Activated T-cell treated with anti-CD3 and anti-CD28 coated beads, Interleukin-2, amount 50 U/mL, for 24 hours (primary cell): Measurements from ENCODE around the gene CLDN10.
A peak's percentile ranks its signal among the peaks of the same experiment; 100 is the strongest.

Experiments
- DNase-seq: peaks from one replicate; pipeline ENCODE4 v3.0.0-alpha.2; 2020
- H3K27ac Mint-ChIP-seq: 2 replicates; pipeline ENCODE4 v1.8.0; 2020; ENCODE audit warnings: mild to moderate bottlenecking, mixed read lengths
- H3K27me3 Mint-ChIP-seq: 2 replicates; pipeline ENCODE4 v1.8.0; 2020; ENCODE audit warnings: mixed read lengths
- H3K36me3 Mint-ChIP-seq: 2 replicates; pipeline ENCODE4 v1.8.0; 2020; ENCODE audit warnings: low read depth, mixed read lengths
- H3K4me1 Mint-ChIP-seq: 2 replicates; pipeline ENCODE4 v1.8.0; 2020; ENCODE audit warnings: low read depth, mixed read lengths
- H3K4me3 Mint-ChIP-seq: 2 replicates; pipeline ENCODE4 v1.8.0; 2020; ENCODE audit warnings: mild to moderate bottlenecking, moderate library complexity, mixed read lengths
- H3K9me3 Mint-ChIP-seq: 2 replicates; pipeline ENCODE4 v1.8.0; 2020; ENCODE audit warnings: mixed read lengths

The CLDN10 gene

GRCh38 chr13:95524264-95524901, 28.1 kb upstream of the CLDN10 start:
- no peaks in the 10 kb centered on the region for H3K36me3 Mint-ChIP-seq
- H3K4me3 Mint-ChIP-seq: no peak overlapping the region
- no peak overlapping the region for H3K27ac Mint-ChIP-seq
- peaks cover 5% of the 10 kb centered on the region for H3K9me3 Mint-ChIP-seq
- DNase-seq: no peak
- H3K27me3 Mint-ChIP-seq: peaks cover 18% of the 10 kb centered on the region
- no peaks in the 10 kb centered on the region for H3K4me1 Mint-ChIP-seq

DNA sequence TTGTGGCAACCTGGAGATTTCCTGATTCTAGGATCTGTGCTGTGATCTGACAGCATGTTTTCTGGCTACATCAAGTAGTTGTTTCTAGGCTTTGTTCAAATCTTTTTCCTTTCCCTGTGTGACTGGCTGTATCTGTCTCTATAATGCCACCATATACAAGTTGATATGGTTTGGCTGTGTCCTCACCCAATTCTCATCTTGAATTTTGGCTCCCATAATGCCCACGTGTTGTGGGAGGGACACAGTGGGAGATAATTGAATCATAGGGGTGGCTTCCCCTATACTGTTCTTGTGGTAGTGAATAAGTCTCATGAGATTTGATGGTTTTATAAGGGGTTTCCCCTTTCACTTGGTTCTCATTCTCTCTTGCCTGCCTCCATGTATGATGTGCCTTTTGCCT, 24.6 kb upstream of the CLDN10 start:
- H3K4me3 Mint-ChIP-seq: no peak overlapping the region
- no peaks in the 10 kb centered on the region for H3K36me3 Mint-ChIP-seq
- H3K9me3 Mint-ChIP-seq: peaks cover 5% of the 10 kb centered on the region
- no peak for DNase-seq
- no peak overlapping the region for H3K27ac Mint-ChIP-seq
- H3K4me1 Mint-ChIP-seq: no peaks in the 10 kb centered on the region
- H3K27me3 Mint-ChIP-seq: peaks cover 35% of the 10 kb centered on the region

DNA sequence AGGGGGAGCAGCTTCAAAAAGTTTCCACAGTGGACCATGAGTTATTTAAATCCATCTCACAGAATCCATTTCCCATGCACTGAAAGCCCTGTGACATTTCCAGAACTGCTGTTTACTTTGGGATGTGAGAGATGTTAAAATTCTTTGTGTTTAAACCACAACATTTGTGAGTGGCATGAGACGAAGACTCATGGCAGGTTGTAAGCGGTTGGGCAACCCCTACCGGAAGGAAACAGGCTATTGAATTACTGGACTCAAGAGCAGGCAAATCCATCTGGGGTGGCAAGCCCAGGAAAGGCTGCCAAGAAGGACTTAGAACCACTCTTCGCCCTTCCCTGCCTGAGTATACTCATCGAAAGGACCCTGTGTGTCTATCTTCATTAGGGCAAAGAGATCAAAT, 22.3 kb upstream of the CLDN10 start:
- no peak overlapping the region for H3K4me3 Mint-ChIP-seq
- H3K36me3 Mint-ChIP-seq: no peaks in the 10 kb centered on the region
- peaks cover 48% of the 10 kb centered on the region for H3K27me3 Mint-ChIP-seq
- H3K9me3 Mint-ChIP-seq: peaks cover 5% of the 10 kb centered on the region
- no peak for DNase-seq
- H3K27ac Mint-ChIP-seq: no peak overlapping the region
- H3K4me1 Mint-ChIP-seq: peaks cover 2% of the 10 kb centered on the region

- peaks cover 53% of the 10 kb centered on the region for H3K27me3 Mint-ChIP-seq
- no peak overlapping the region for H3K27ac Mint-ChIP-seq
- H3K9me3 Mint-ChIP-seq: peaks cover under 1% of the 10 kb centered on the region
- peaks cover 9% of the 10 kb centered on the region for H3K4me1 Mint-ChIP-seq
- no peak overlapping the region for H3K4me3 Mint-ChIP-seq
- H3K36me3 Mint-ChIP-seq: no peaks in the 10 kb centered on the region
- no peak for DNase-seq
Observed at GRCh38 chr13:95533545-95534160, 18.9 kb upstream of the CLDN10 start.

GRCh38 chr13:95535243-95535642, 17.3 kb upstream of the CLDN10 start:
- H3K4me3 Mint-ChIP-seq: no peak overlapping the region
- no peak overlapping the region for H3K27ac Mint-ChIP-seq
- no peaks in the 10 kb centered on the region for H3K9me3 Mint-ChIP-seq
- no peaks in the 10 kb centered on the region for H3K36me3 Mint-ChIP-seq
- no peak for DNase-seq
- H3K27me3 Mint-ChIP-seq: peaks cover 45% of the 10 kb centered on the region
- peaks cover 9% of the 10 kb centered on the region for H3K4me1 Mint-ChIP-seq

DNA sequence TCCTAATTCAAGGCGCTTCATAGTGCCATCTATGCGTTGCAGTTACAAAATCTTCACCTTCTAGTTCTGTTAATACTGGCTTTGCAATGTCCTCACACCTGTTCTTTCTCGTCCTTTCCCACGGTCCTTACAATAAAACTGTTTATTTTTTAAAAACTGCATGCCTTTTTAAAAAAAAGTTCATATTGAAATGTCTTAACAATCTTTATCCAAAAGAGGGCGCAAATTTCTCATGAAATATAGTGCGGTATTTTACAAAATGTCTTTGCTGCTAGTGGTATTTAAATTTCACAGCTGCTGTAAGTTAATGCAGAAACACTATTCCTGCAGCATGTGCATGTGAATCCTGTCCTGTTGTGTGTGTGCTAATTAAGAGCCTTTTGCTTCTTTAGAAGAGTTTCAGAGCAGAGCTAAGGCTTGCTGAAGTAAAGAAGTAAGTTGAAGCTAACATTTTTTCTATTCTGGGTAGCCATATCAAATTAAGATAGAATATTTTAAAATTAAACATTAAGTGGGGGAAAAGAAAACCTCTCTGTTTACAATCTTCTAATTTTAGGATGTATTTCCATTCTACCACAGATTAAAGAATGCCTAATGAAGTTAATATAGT, 15.8 kb upstream of the CLDN10 start:
- Mint-ChIP-seq H3K36me3 (no peaks in the 10 kb centered on the region), H3K4me3 (no peak overlapping the region), H3K27me3 (peaks cover 45% of the 10 kb centered on the region), H3K4me1 (peaks cover 9% of the 10 kb centered on the region), H3K9me3 (no peaks in the 10 kb centered on the region), H3K27ac (no peak overlapping the region)
- no peak for DNase-seq

GRCh38 chr13:95540888-95541287, 11.6 kb upstream of the CLDN10 start:
- no peak for DNase-seq
- Mint-ChIP-seq H3K4me3 (no peak overlapping the region), H3K27me3 (peaks cover 36% of the 10 kb centered on the region), H3K27ac (no peak overlapping the region), H3K4me1 (peaks cover 1% of the 10 kb centered on the region), H3K36me3 (no peaks in the 10 kb centered on the region), H3K9me3 (no peaks in the 10 kb centered on the region)

- Mint-ChIP-seq H3K4me1 (peaks cover 1% of the 10 kb centered on the region), H3K36me3 (no peaks in the 10 kb centered on the region), H3K9me3 (no peaks in the 10 kb centered on the region), H3K4me3 (no peak overlapping the region), H3K27me3 (peaks cover 40% of the 10 kb centered on the region), H3K27ac (no peak overlapping the region)
- DNase-seq: no peak
Observed at GRCh38 chr13:95541308-95541707, 11.2 kb upstream of the CLDN10 start.

GRCh38 chr13:95541911-95542474, 10.5 kb upstream of the CLDN10 start:
- Mint-ChIP-seq H3K4me1 (no peaks in the 10 kb centered on the region), H3K27ac (no peak overlapping the region), H3K4me3 (no peak overlapping the region), H3K36me3 (no peaks in the 10 kb centered on the region), H3K27me3 (peaks cover 41% of the 10 kb centered on the region), H3K9me3 (no peaks in the 10 kb centered on the region)
- DNase-seq: no peak

GRCh38 chr13:95544293-95544692, 8.2 kb upstream of the CLDN10 start:
- DNase-seq: no peak
- Mint-ChIP-seq H3K9me3 (no peaks in the 10 kb centered on the region), H3K4me3 (no peak overlapping the region), H3K36me3 (no peaks in the 10 kb centered on the region), H3K4me1 (no peaks in the 10 kb centered on the region), H3K27me3 (peaks cover 50% of the 10 kb centered on the region), H3K27ac (no peak overlapping the region)

- H3K36me3 Mint-ChIP-seq: no peaks in the 10 kb centered on the region
- H3K9me3 Mint-ChIP-seq: no peaks in the 10 kb centered on the region
- H3K4me1 Mint-ChIP-seq: no peaks in the 10 kb centered on the region
- no peak overlapping the region for H3K4me3 Mint-ChIP-seq
- peaks cover 63% of the 10 kb centered on the region for H3K27me3 Mint-ChIP-seq
- DNase-seq: no peak
- no peak overlapping the region for H3K27ac Mint-ChIP-seq
Observed at GRCh38 chr13:95546919-95547318, 5.6 kb upstream of the CLDN10 start.

- Mint-ChIP-seq H3K36me3 (no peaks in the 10 kb centered on the region), H3K9me3 (no peaks in the 10 kb centered on the region), H3K27ac (no peak overlapping the region), H3K27me3 (peaks cover 64% of the 10 kb centered on the region), H3K4me1 (no peaks in the 10 kb centered on the region), H3K4me3 (no peak overlapping the region)
- no peak for DNase-seq
Observed at GRCh38 chr13:95547531-95548167, 4.9 kb upstream of the CLDN10 start.

GRCh38 chr13:95552208-95552538, 347 bp upstream of the CLDN10 start:
- no peaks in the 10 kb centered on the region for H3K9me3 Mint-ChIP-seq
- no peak overlapping the region for H3K4me3 Mint-ChIP-seq
- H3K4me1 Mint-ChIP-seq: peaks cover 11% of the 10 kb centered on the region
- H3K36me3 Mint-ChIP-seq: no peaks in the 10 kb centered on the region
- H3K27me3 Mint-ChIP-seq: peaks cover 79% of the 10 kb centered on the region
- DNase-seq: no peak
- H3K27ac Mint-ChIP-seq: no peak overlapping the region

- DNase-seq: no peak
- H3K4me3 Mint-ChIP-seq: peak overlapping the region; percentile 24
- H3K4me1 Mint-ChIP-seq: peaks cover 11% of the 10 kb centered on the region
- peaks cover 78% of the 10 kb centered on the region for H3K27me3 Mint-ChIP-seq
- H3K36me3 Mint-ChIP-seq: no peaks in the 10 kb centered on the region
- no peak overlapping the region for H3K27ac Mint-ChIP-seq
- no peaks in the 10 kb centered on the region for H3K9me3 Mint-ChIP-seq
Observed at GRCh38 chr13:95553581-95554385, 1.3 kb downstream of the CLDN10 start.
